Measurements from ENCODE around the gene MFN2. TPM values are rescaled to one million over a fixed set of nuclear protein-coding genes. Genes with fewer than 3 reads are reported as not detected.
"Not testable (repeated sequence)": the region's sequence is repeated elsewhere in the genome, so short reads cannot be mapped to it uniquely, and the experiment has no call there.

The MFN2 gene
- total RNA-seq, 1 donor from 2014 or later = 29.6 TPM

GRCh38 chr1:12007204-12007603, 27.0 kb downstream of the MFN2 start:
- Mint-ChIP-seq H3K27ac (no peak overlapping the region), H3K4me3 (no peak overlapping the region), H3K9me3 (no peaks in the 10 kb centered on the region), H3K36me3 (peaks cover 54% of the 10 kb centered on the region), H3K4me1 (peaks cover 16% of the 10 kb centered on the region), H3K27me3 (ENCODE audit: insufficient read depth, low read depth) (peaks cover 3% of the 10 kb centered on the region)
- Histone ChIP-seq H3K4me2 (no peak overlapping the region), H3K4me1 (no peaks in the 10 kb centered on the region), H4K20me1 (ENCODE audit: low read depth) (no peaks in the 10 kb centered on the region), H3K4me3 (no peak overlapping the region), H3K27me3 (no peaks in the 10 kb centered on the region), H3K9me3 (ENCODE audit: low read depth) (no peaks in the 10 kb centered on the region), H3K27ac (no peak overlapping the region), H3K79me2 (ENCODE audit: low read depth) (no peaks in the 10 kb centered on the region), H3F3A (ENCODE audit: low read depth) (no peaks in the 10 kb centered on the region), H3K36me3 (no peaks in the 10 kb centered on the region), H2AFZ (replicated peaks) (no peak overlapping the region), H3K9ac (no peak overlapping the region)
- no peak for TF ChIP-seq EZH2 (IDR thresholded peaks at IDR 0.05)
- TF ChIP-seq CTCF (IDR thresholded peaks at IDR 0.05) = no peak
- TF ChIP-seq EZH2phosphoT487 (IDR thresholded peaks at IDR 0.05) = no peak
- DNase-seq (ENCODE audit: low spot score) = no peak

GRCh38 chr1:12008355-12008754, 28.1 kb downstream of the MFN2 start:
- not testable (repeated sequence) for H3K36me3 ChIP-seq; H3K4me2 ChIP-seq; H3K27me3 Mint-ChIP-seq (ENCODE audit: insufficient read depth, low read depth); H3K79me2 ChIP-seq (ENCODE audit: low read depth); H3K4me1 ChIP-seq; H3K27me3 ChIP-seq; DNase-seq (ENCODE audit: low spot score); H2AFZ ChIP-seq (replicated peaks); H3K4me3 Mint-ChIP-seq; H4K20me1 ChIP-seq (ENCODE audit: low read depth); H3K27ac ChIP-seq; H3K9me3 ChIP-seq (ENCODE audit: low read depth); H3F3A ChIP-seq (ENCODE audit: low read depth); H3K9ac ChIP-seq; H3K4me3 ChIP-seq; H3K27ac Mint-ChIP-seq; H3K9me3 Mint-ChIP-seq
- peaks cover 21% of the 10 kb centered on the region for H3K4me1 Mint-ChIP-seq
- H3K36me3 Mint-ChIP-seq = peaks cover 48% of the 10 kb centered on the region

- H3F3A ChIP-seq (ENCODE audit: low read depth) = peaks cover 2% of the 10 kb centered on the region
- H3K4me1 ChIP-seq = no peaks in the 10 kb centered on the region
- Mint-ChIP-seq H3K27me3 (ENCODE audit: insufficient read depth, low read depth) (peaks cover 3% of the 10 kb centered on the region), H3K4me3 (no peak overlapping the region), H3K27ac (no peak overlapping the region), H3K36me3 (peaks cover 41% of the 10 kb centered on the region), H3K9me3 (no peaks in the 10 kb centered on the region), H3K4me1 (peaks cover 26% of the 10 kb centered on the region)
- H3K9ac ChIP-seq = no peak overlapping the region
- no peaks in the 10 kb centered on the region for H3K9me3 ChIP-seq (ENCODE audit: low read depth)
- H3K4me3 ChIP-seq = no peak overlapping the region
- DNase-seq (ENCODE audit: low spot score) = no peak
- H3K4me2 ChIP-seq = no peak overlapping the region
- H3K79me2 ChIP-seq (ENCODE audit: low read depth) = no peaks in the 10 kb centered on the region
- H3K27ac ChIP-seq = no peak overlapping the region
- H3K36me3 ChIP-seq = no peaks in the 10 kb centered on the region
- H3K27me3 ChIP-seq = no peaks in the 10 kb centered on the region
- H4K20me1 ChIP-seq (ENCODE audit: low read depth) = no peaks in the 10 kb centered on the region
- no peak overlapping the region for H2AFZ ChIP-seq (replicated peaks)
- TF ChIP-seq EZH2phosphoT487 (IDR thresholded peaks at IDR 0.05) (no peak), EZH2 (IDR thresholded peaks at IDR 0.05) (no peak), CTCF (IDR thresholded peaks at IDR 0.05) (no peak)
These were observed 29.2 kb downstream of the MFN2 start for GRCh38 chr1:12009318-12009947.

GRCh38 chr1:12010746-12011570, 30.7 kb downstream of the MFN2 start:
- Histone ChIP-seq H2AFZ (replicated peaks) (no peak overlapping the region), H3K79me2 (ENCODE audit: low read depth) (no peaks in the 10 kb centered on the region), H3K4me2 (no peak overlapping the region), H3K9me3 (ENCODE audit: low read depth) (no peaks in the 10 kb centered on the region), H3F3A (ENCODE audit: low read depth) (peaks cover 7% of the 10 kb centered on the region), H3K27me3 (no peaks in the 10 kb centered on the region), H4K20me1 (ENCODE audit: low read depth) (no peaks in the 10 kb centered on the region), H3K9ac (no peak overlapping the region), H3K27ac (no peak overlapping the region), H3K4me3 (no peak overlapping the region), H3K4me1 (no peaks in the 10 kb centered on the region), H3K36me3 (no peaks in the 10 kb centered on the region)
- Mint-ChIP-seq H3K27ac (no peak overlapping the region), H3K4me3 (no peak overlapping the region), H3K9me3 (no peaks in the 10 kb centered on the region), H3K4me1 (peaks cover 23% of the 10 kb centered on the region), H3K27me3 (ENCODE audit: insufficient read depth, low read depth) (peaks cover 3% of the 10 kb centered on the region), H3K36me3 (peaks cover 32% of the 10 kb centered on the region)
- no peak for DNase-seq (ENCODE audit: low spot score)
- TF ChIP-seq CTCF (IDR thresholded peaks at IDR 0.05) (no peak), EZH2phosphoT487 (IDR thresholded peaks at IDR 0.05) (no peak), EZH2 (IDR thresholded peaks at IDR 0.05) (no peak)
